ENCODE data around the gene WLS. TPM values are rescaled to one million over a fixed set of nuclear protein-coding genes. Genes with fewer than 3 reads are reported as not detected.

WLS gene
- total RNA-seq, 1 donor from 2014 or later, result not detected

DNA sequence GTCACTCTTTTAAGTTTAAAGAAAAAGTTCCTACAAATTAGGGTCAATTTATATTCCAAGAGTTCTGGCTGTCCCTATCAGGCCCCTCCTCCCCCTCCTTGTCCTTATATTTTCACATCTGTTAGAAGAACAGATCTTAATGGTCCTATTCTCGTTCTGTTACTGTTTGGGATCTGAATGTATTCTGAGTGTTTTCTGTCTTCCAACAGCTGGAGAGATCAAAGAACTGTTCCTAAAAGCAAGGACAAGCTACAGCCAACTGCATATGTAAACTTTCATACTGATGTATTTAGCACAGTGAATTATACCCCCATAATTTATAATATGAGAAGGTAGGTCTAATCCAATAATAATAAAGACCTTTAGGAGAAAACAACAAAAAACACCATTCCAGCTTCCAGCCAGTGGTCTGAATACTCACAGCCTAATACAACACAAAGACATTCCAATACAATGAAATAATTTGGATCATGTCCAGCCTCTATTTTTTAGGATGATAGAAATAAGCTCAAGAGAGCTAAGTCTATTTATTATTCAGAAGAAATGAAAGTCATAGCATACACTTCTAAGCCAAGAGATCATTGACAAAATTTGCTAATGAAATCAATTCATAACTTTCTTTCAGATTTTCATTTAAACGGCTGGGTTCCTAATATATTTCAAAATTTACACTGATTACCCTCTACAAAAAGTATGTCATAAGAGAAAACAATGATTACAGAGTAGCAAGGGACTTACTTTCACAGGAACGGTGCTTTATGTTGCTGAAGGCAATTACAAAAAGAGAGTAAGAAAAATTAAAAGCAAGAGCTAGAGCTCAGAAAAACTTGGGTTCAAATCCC, 25.3 kb downstream of the WLS start:
- DNase-seq, result no peak
- ATAC-seq (ENCODE audit: low read depth), result no peak
- H3K4me1 Mint-ChIP-seq, result no peaks in the 10 kb centered on the region
- no peak overlapping the region for H3K27ac Mint-ChIP-seq
- no peak overlapping the region for H3K4me3 Mint-ChIP-seq
- H3K27me3 Mint-ChIP-seq, result peaks cover 12% of the 10 kb centered on the region
- CTCF ChIA-PET, result no interaction called here
- TF ChIP-seq, protein P1, sequence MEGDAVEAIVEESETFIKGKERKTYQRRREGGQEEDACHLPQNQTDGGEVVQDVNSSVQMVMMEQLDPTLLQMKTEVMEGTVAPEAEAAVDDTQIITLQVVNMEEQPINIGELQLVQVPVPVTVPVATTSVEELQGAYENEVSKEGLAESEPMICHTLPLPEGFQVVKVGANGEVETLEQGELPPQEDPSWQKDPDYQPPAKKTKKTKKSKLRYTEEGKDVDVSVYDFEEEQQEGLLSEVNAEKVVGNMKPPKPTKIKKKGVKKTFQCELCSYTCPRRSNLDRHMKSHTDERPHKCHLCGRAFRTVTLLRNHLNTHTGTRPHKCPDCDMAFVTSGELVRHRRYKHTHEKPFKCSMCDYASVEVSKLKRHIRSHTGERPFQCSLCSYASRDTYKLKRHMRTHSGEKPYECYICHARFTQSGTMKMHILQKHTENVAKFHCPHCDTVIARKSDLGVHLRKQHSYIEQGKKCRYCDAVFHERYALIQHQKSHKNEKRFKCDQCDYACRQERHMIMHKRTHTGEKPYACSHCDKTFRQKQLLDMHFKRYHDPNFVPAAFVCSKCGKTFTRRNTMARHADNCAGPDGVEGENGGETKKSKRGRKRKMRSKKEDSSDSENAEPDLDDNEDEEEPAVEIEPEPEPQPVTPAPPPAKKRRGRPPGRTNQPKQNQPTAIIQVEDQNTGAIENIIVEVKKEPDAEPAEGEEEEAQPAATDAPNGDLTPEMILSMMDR (IDR thresholded peaks at IDR 0.05), result no peak
- intact Hi-C loops (cut with micrococcal nuclease), result no loop called here
- POLR2A ChIA-PET, result no interaction called here
- H3K9me3 Mint-ChIP-seq, result no peaks in the 10 kb centered on the region
- no peaks in the 10 kb centered on the region for H3K36me3 Mint-ChIP-seq (ENCODE audit: low read depth)

DNA sequence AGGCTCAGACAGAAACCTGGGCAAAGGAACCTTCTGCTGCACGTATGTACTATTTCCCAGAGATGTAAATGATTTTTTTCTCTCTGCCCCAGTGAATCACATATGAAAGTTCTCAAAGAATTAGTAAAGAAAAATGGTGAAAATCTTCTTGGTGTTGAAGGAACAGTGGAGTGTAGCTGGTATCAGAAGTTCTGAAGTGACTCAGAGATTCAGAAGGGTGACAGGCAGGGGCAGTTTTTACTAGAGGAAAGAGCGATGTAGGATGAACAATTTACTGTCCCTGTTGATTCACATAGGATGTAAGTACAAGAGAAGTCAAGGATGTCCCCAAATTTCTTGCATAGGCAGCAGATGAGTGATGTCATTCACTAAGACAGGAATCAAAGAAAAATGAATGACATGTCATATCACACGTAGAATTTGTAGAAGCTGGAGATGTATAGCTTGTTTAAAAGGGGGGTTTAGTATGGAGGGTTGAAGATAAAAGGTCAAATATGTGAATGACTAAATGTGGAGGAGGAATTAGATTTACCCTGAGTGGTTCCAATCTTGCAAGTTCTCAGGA, 26.4 kb downstream of the WLS start:
- TF ChIP-seq, protein P1 (IDR thresholded peaks at IDR 0.05), result no peak
- ChIA-PET CTCF (no interaction called here), POLR2A (no interaction called here)
- ATAC-seq (ENCODE audit: low read depth), result no peak
- Mint-ChIP-seq H3K4me3 (no peak overlapping the region), H3K27ac (no peak overlapping the region), H3K4me1 (no peaks in the 10 kb centered on the region), H3K9me3 (no peaks in the 10 kb centered on the region), H3K27me3 (peaks cover 7% of the 10 kb centered on the region), H3K36me3 (ENCODE audit: low read depth) (no peaks in the 10 kb centered on the region)
- intact Hi-C loops (cut with micrococcal nuclease), result no loop called here
- no peak for DNase-seq

DNA sequence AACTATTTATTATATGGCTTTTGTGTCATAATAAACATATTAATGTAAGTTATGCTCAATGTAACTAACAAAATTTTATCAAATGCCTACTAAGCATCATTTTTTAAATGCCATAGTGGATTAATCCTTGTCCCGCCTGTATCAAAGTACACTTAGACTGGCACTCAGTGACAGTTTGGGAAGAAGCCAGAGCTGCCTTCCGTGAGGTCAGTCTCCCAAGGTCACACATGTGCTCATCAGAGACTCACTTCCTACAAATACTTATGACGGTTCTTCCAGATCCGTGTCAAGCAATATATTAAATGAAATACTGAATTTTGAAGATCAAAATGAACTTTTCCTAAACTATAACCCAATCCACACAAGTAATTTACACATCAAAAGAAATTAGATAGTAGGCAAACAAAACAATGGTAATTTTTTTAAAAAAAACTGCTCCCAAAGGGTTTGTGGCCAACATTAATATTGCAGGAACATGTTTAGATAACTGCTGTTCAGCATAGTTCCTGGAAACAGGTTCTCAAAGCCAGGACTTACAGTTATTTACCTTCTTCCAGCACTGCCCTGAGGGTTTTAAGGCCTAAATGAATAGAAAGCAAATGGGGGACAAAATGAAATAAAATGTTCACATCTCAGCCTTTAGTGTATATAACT, 27.2 kb downstream of the WLS start:
- DNase-seq, result no peak
- CTCF ChIA-PET, result no interaction called here

DNA sequence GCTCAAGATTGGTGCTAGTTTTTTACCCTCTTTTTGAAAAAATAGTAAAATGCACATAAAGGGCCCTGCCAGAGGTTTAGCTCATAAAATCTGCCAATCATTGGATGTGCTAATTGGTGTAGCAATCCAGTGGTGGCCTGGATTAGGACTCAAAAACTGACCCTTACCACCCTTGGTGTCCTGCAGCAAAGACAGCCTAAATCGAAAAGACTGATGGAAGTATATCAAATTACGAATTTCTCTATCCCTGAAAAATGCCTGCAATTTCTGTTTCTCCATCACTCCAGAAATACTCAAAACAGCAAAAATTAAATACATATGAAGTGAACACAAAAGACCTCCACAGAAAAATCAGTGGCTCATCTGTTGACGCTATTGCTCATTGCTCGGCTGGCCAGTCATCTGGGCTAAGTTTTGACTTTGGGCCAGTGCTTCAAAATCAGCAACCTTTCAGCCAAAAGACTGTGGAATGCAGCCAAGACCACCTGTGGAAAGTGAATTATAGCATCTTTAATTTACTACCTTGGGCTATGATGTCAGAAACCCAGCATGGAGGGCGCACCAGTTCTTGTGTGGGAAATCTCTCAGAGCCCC, 30.0 kb downstream of the WLS start:
- no peak overlapping the region for H3K27ac Mint-ChIP-seq
- ChIA-PET POLR2A (no interaction called here), CTCF (no interaction called here)
- intact Hi-C loops (cut with micrococcal nuclease), result no loop called here
- H3K36me3 Mint-ChIP-seq (ENCODE audit: low read depth), result no peaks in the 10 kb centered on the region
- TF ChIP-seq, protein P1 (IDR thresholded peaks at IDR 0.05), result no peak
- DNase-seq (no peak), ATAC-seq (ENCODE audit: low read depth) (no peak)
- H3K27me3 Mint-ChIP-seq, result peaks cover 5% of the 10 kb centered on the region
- H3K9me3 Mint-ChIP-seq, result no peaks in the 10 kb centered on the region
- H3K4me1 Mint-ChIP-seq, result no peaks in the 10 kb centered on the region
- H3K4me3 Mint-ChIP-seq, result no peak overlapping the region

More for the DNA sequence above, 27.2 kb downstream of the WLS start:
- H3K4me1 Mint-ChIP-seq, result no peaks in the 10 kb centered on the region
- H3K36me3 Mint-ChIP-seq (ENCODE audit: low read depth), result no peaks in the 10 kb centered on the region
- intact Hi-C loops (cut with micrococcal nuclease), result no loop called here
- H3K27ac Mint-ChIP-seq, result no peak overlapping the region
- TF ChIP-seq, protein P1 (IDR thresholded peaks at IDR 0.05), result no peak
- H3K27me3 Mint-ChIP-seq, result peaks cover 7% of the 10 kb centered on the region
- ATAC-seq (ENCODE audit: low read depth), result no peak
- POLR2A ChIA-PET, result no interaction called here
- H3K4me3 Mint-ChIP-seq, result no peak overlapping the region
- H3K9me3 Mint-ChIP-seq, result no peaks in the 10 kb centered on the region
